Fibroblast of gingiva (primary cell): ENCODE results near the gene GRIFIN.
"Not testable (repeated sequence)": the region's sequence is repeated elsewhere in the genome, so short reads cannot be mapped to it uniquely, and the experiment has no call there.

Experiments used
- DNase-seq: peaks from one replicate; pipeline ENCODE4 v3.0.0-alpha.2; 2011; ENCODE audit warnings: low read depth

The GRIFIN gene

DNA sequence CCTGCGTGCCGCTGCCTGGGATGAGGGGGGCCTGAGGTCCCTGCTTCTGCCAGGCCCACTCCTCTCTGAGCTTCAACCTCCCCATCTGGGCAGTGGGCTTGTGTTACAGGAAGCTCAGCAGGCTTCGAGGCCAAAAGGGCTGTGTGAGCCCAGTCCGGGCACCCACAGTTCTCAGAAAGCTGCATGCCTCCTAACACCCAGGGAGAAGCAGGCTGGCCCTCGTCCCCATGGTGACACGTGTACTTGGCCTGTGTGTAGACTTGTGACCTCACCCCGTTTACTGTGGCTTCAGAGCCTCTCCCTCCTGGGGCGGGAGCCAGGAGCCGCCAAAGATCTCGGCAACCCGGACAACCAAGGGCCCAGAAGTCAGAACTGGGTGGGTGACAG is 2.2 kb upstream of the GRIFIN start:
- peak; percentile 46 for DNase-seq

GRCh38 chr7:2477447-2478398 is 1.5 kb upstream of the GRIFIN start:
- DNase-seq = peak; percentile 45

DNA sequence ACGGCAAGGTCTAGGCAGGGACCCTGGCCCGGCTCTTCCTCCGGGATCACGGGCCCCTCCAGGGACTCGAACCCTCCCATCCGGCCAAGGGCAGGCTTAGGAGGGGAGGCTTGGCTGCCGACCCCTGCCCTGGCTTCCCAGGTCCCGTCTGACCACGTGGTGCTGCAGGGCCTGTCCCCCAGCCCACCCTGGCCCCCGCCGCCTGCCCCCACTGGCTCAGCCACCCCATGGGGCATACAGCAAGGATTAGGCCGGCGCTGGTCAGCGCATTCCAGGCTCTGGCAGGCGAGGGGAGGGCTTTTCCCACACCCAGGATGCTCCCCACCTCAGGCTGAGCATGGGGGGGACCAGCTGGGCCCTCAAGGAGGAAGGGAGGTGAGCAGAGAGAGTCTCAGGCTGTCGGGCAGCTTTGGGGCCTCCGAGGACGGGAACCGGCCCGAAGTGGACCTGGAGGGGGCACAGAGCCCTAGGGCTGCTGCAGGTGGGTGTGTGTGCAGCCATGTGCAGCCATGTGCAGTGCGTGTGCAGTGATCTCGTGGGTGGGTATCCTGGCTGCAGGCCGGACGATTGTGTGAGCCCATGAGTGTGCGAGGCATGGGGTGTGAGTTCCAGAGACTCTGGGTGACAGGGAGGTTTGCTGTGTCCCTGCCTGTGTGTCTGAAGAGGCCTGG is 713 bp upstream of the GRIFIN start:
- DNase-seq = no peak

GRCh38 chr7:2475678-2476015 is 551 bp downstream of the GRIFIN start:
- DNase-seq = no peak

DNA sequence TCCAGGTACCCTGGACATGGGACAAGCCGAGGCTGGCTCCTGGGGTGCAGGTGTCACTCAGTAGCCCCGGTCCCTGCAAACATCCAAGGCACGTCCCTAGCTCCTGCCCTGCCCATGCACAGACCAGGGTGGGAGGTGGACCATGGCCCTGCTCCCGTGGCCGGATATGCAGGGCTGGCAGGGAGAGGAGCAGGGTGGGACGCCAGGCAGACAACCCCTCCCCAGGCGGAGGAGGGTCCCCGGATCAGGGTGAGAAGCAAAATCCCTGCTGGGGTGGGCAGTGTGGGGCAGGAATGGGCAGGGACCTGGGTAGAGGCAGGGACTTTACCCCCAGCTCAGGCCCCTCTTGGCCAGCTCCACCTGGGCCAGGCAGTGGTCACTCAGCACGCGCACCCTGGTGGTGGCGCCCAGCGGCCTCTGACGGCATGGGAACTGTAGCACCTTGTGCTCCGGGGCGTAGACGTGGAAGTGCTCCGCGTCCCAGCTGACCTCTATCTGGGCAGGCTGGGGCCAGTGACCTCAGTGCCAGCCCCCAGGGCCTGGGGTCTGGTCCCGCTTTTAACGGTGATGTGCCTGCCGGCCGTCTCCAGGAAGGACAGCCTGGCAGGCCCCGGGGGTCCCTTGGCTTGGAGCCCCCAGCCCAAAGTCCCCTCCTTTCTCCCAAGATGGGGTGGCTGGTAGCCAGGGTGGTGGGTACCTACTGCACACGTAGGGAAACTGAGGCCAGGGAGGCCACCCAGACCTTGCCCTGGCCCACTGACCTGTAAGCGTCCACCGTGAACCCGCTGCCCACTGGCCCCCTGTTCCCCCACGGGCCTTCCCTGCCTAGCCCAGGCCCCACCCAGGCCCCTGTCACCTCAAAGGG is 1.2 kb downstream of the GRIFIN start:
- no peak for DNase-seq

GRCh38 chr7:2474224-2474623 is 2.0 kb downstream of the GRIFIN start:
- no peak for DNase-seq

- DNase-seq = no peak
These were observed 2.6 kb downstream of the GRIFIN start for GRCh38 chr7:2473496-2474180.

- DNase-seq = no peak
These were observed 3.5 kb downstream of the GRIFIN start for GRCh38 chr7:2472739-2473138.

DNA sequence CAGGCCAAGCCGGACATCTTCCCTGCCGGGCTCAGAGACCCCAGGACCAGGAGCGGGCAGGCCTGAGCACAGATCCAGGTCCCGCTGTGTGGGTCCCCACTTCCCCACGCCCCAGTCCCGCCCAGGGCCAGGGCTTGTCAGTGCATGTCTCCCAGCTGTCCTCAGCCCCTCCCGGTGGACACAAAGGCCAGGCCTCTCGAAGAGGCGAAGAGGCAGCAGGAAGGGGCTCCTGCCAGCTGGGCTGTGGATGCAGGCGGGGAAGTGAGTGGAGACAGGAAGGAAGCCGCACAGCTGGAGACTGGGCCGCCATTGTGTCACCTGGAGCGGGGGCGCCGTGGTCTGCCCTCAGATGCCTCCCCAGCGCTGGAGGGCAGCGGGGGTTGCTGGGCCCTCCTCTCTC is 4.8 kb downstream of the GRIFIN start:
- DNase-seq = no peak

DNA sequence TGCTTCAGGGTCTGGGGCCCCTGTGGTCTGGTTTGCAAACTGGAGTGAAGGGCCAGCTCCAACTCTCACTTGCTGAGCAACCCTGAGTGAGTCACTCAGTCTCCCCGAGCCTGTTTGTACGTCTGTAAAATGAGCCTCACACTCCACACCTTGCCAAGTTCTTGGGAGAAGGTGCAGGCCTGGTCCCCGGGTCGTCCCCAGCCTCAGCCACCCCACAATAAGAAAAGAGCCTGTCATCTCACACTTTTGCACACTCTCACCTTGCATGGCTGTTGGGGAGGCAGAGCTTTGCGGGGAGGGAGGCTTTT is 5.2 kb downstream of the GRIFIN start:
- no peak for DNase-seq

- no peak for DNase-seq
These were observed 5.8 kb downstream of the GRIFIN start for GRCh38 chr7:2470204-2471021.

DNA sequence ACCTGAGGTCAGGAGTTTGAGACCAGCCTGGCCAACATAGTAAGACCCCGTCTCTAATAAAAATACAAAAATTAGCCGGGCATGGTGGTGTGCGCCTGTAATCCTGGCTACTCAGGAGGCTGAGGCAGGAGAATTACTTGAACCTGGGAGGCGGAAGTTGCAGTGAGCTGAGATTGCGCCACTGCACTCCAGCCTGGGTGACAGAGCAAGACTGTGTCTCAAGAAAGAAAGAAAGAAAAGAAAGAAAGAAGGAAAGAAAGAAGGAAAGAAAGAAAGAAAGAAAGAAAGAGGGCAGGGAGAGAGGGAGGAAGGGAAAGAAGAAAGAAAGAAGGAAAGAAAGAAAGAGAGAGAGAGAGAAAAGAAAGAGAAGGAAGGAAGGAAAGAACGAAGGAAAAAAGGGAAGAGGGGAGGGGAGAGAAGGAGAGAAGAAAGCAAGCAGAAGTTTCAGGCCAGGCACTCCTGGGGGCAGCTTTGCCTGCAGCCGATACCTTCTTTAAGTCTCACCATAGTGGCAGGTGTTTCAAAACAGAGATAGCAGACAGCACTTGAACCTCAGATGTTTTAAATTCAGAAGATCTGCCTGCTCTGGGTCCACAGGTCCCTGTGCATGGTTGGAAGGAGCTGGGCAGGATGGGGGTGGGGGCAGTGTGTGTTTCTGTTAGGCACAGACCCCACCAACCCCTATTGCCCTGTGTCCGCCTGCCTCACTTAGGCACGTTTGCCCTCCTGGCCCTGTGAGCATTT is 6.6 kb downstream of the GRIFIN start:
- not testable (repeated sequence) for DNase-seq

- no peak for DNase-seq
These were observed 8.0 kb downstream of the GRIFIN start for GRCh38 chr7:2468227-2468626.

DNA sequence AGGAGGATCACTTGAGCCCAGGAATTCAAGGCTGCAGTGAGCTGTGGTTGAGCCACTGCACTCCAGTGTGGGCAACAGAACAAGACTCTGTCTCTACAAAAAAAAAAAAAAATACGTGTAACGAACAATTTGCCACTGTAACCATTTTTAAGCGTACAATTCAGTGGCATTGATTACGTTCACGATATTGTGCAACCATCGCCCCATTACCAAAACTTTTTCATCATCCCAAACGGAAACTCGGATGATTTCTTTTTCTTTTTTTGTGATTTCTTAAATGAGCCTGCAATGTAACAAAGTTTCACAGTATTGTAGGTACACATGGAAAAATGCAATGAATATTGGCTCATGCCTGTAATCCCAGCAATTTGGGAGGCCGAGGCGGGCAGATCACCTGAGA is 9.5 kb downstream of the GRIFIN start:
- no peak for DNase-seq

- no peak for DNase-seq
These were observed 10.3 kb downstream of the GRIFIN start for GRCh38 chr7:2465928-2466327.

GRCh38 chr7:2462731-2463130 is 13.5 kb downstream of the GRIFIN start:
- no peak for DNase-seq

- DNase-seq = no peak
These were observed 14.8 kb downstream of the GRIFIN start for GRCh38 chr7:2461268-2462026.

- DNase-seq = no peak
These were observed 15.6 kb downstream of the GRIFIN start for GRCh38 chr7:2460641-2461040.

DNA sequence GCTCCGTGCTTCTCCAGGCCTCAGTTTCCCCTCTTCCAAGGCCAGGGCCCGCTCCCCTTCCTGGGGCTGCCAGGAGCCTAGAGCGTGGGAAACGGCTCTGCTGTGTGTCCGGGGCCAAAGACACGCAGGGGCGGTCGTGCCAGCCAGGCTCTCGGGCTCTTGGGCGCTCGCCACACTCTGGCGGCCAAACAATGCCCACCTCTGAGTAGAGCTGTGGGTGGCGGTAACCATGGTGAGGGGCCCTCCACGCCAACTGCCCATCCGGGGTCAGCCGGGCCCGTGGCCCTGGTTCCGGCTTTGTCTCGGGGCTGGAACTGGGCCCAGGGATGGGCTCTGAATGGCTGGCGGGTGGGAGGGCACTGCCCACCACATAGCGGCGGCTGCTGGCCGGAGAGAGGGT is 16.0 kb downstream of the GRIFIN start:
- DNase-seq = no peak

GRCh38 chr7:2459674-2460073 is 16.5 kb downstream of the GRIFIN start:
- DNase-seq = no peak
